ENCODE data around the gene ADGRG1.

GRCh38 chr16:57665541-57665940 lies 37.1 kb downstream of the ADGRG1 start:
- no peak for TF ChIP-seq CTCF (IDR thresholded peaks at IDR 0.05)
- no peak for TF ChIP-seq POLR2A (IDR thresholded peaks at IDR 0.05)
